Neuron (in vitro differentiated cells): ENCODE measurements around the gene PACRG.

Experiments used
- H2AFZ ChIP-seq: one replicate; pipeline ENCODE4 v1.6.1; 2013; ENCODE audit warnings: low read depth, mild to moderate bottlenecking, inconsistent platforms, low read length, moderate library complexity
- H3K27me3 ChIP-seq: one replicate; pipeline ENCODE4 v1.6.1; 2013; ENCODE audit warnings: low read length; ENCODE audit not compliant: insufficient read depth
- H3K36me3 ChIP-seq: one replicate; pipeline ENCODE4 v1.6.1; 2013; ENCODE audit warnings: low read length; ENCODE audit not compliant: insufficient read depth
- H3K4me1 ChIP-seq: one replicate; pipeline ENCODE4 v1.6.1; 2013; ENCODE audit warnings: low read length; ENCODE audit not compliant: insufficient read depth
- H3K4me3 ChIP-seq: 2 replicates; pipeline ENCODE4 v1.5.1; 2013; ENCODE audit warnings: mild to moderate bottlenecking, low read length, moderate library complexity
- H3K9me3 ChIP-seq: one replicate; pipeline ENCODE4 v1.6.1; 2013; ENCODE audit warnings: low read length

Gene PACRG

GRCh38 chr6:163165155-163165910 is 437.6 kb downstream of the PACRG start:
- no peak overlapping the region for H2AFZ ChIP-seq
- H3K36me3 ChIP-seq: no peaks in the 10 kb centered on the region
- H3K27me3 ChIP-seq: no peaks in the 10 kb centered on the region
- no peaks in the 10 kb centered on the region for H3K4me1 ChIP-seq
- H3K4me3 ChIP-seq: no peak overlapping the region
- H3K9me3 ChIP-seq: peaks cover 12% of the 10 kb centered on the region

- Histone ChIP-seq H3K27me3 (no peaks in the 10 kb centered on the region), H3K9me3 (peaks cover 12% of the 10 kb centered on the region), H3K4me1 (no peaks in the 10 kb centered on the region), H3K36me3 (no peaks in the 10 kb centered on the region), H3K4me3 (no peak overlapping the region), H2AFZ (no peak overlapping the region)
Observed at GRCh38 chr6:163165922-163166321, 438.1 kb downstream of the PACRG start.

- H3K36me3 ChIP-seq: no peaks in the 10 kb centered on the region
- no peaks in the 10 kb centered on the region for H3K27me3 ChIP-seq
- H3K4me3 ChIP-seq: no peak overlapping the region
- H3K9me3 ChIP-seq: peaks cover 12% of the 10 kb centered on the region
- no peak overlapping the region for H2AFZ ChIP-seq
- no peaks in the 10 kb centered on the region for H3K4me1 ChIP-seq
Observed at GRCh38 chr6:163166507-163166906, 438.7 kb downstream of the PACRG start.

- Histone ChIP-seq H3K4me3 (no peak overlapping the region), H3K36me3 (no peaks in the 10 kb centered on the region), H3K27me3 (no peaks in the 10 kb centered on the region), H3K4me1 (no peaks in the 10 kb centered on the region), H3K9me3 (peaks cover 9% of the 10 kb centered on the region), H2AFZ (no peak overlapping the region)
Observed at GRCh38 chr6:163169521-163169920, 441.7 kb downstream of the PACRG start.

GRCh38 chr6:163170294-163170883 is 442.6 kb downstream of the PACRG start:
- peaks cover 9% of the 10 kb centered on the region for H3K9me3 ChIP-seq
- H3K27me3 ChIP-seq: no peaks in the 10 kb centered on the region
- H3K4me3 ChIP-seq: no peak overlapping the region
- no peaks in the 10 kb centered on the region for H3K36me3 ChIP-seq
- H3K4me1 ChIP-seq: no peaks in the 10 kb centered on the region
- no peak overlapping the region for H2AFZ ChIP-seq

- no peaks in the 10 kb centered on the region for H3K36me3 ChIP-seq
- peaks cover 8% of the 10 kb centered on the region for H3K9me3 ChIP-seq
- no peak overlapping the region for H3K4me3 ChIP-seq
- no peak overlapping the region for H2AFZ ChIP-seq
- no peaks in the 10 kb centered on the region for H3K4me1 ChIP-seq
- H3K27me3 ChIP-seq: no peaks in the 10 kb centered on the region
Observed at GRCh38 chr6:163173741-163174140, 446.0 kb downstream of the PACRG start.

GRCh38 chr6:163175301-163175700 is 447.5 kb downstream of the PACRG start:
- H3K36me3 ChIP-seq: no peaks in the 10 kb centered on the region
- H3K9me3 ChIP-seq: no peaks in the 10 kb centered on the region
- H3K4me1 ChIP-seq: no peaks in the 10 kb centered on the region
- H3K27me3 ChIP-seq: no peaks in the 10 kb centered on the region
- no peak overlapping the region for H3K4me3 ChIP-seq
- no peak overlapping the region for H2AFZ ChIP-seq

- peaks cover 1% of the 10 kb centered on the region for H3K4me1 ChIP-seq
- no peak overlapping the region for H3K4me3 ChIP-seq
- H3K9me3 ChIP-seq: no peaks in the 10 kb centered on the region
- H3K27me3 ChIP-seq: no peaks in the 10 kb centered on the region
- H2AFZ ChIP-seq: no peak overlapping the region
- no peaks in the 10 kb centered on the region for H3K36me3 ChIP-seq
Observed at GRCh38 chr6:163176097-163176496, 448.3 kb downstream of the PACRG start.

- H3K9me3 ChIP-seq: no peaks in the 10 kb centered on the region
- peaks cover 5% of the 10 kb centered on the region for H3K4me1 ChIP-seq
- no peaks in the 10 kb centered on the region for H3K36me3 ChIP-seq
- no peak overlapping the region for H2AFZ ChIP-seq
- H3K27me3 ChIP-seq: no peaks in the 10 kb centered on the region
- H3K4me3 ChIP-seq: no peak overlapping the region
Observed at GRCh38 chr6:163177007-163177406, 449.2 kb downstream of the PACRG start.

GRCh38 chr6:163177892-163178420 is 450.2 kb downstream of the PACRG start:
- no peak overlapping the region for H2AFZ ChIP-seq
- no peaks in the 10 kb centered on the region for H3K9me3 ChIP-seq
- H3K27me3 ChIP-seq: no peaks in the 10 kb centered on the region
- H3K4me3 ChIP-seq: no peak overlapping the region
- no peaks in the 10 kb centered on the region for H3K36me3 ChIP-seq
- H3K4me1 ChIP-seq: peaks cover 5% of the 10 kb centered on the region

- H3K27me3 ChIP-seq: no peaks in the 10 kb centered on the region
- H3K4me1 ChIP-seq: peaks cover 5% of the 10 kb centered on the region
- no peak overlapping the region for H3K4me3 ChIP-seq
- H2AFZ ChIP-seq: no peak overlapping the region
- H3K36me3 ChIP-seq: no peaks in the 10 kb centered on the region
- H3K9me3 ChIP-seq: no peaks in the 10 kb centered on the region
Observed at GRCh38 chr6:163179061-163179460, 451.3 kb downstream of the PACRG start.

GRCh38 chr6:163179721-163180120 is 451.9 kb downstream of the PACRG start:
- Histone ChIP-seq H3K9me3 (no peaks in the 10 kb centered on the region), H2AFZ (no peak overlapping the region), H3K27me3 (no peaks in the 10 kb centered on the region), H3K4me3 (no peak overlapping the region), H3K4me1 (peaks cover 5% of the 10 kb centered on the region), H3K36me3 (no peaks in the 10 kb centered on the region)

GRCh38 chr6:163180874-163181541 is 453.2 kb downstream of the PACRG start:
- Histone ChIP-seq H3K4me1 (peaks cover 11% of the 10 kb centered on the region), H3K9me3 (no peaks in the 10 kb centered on the region), H3K27me3 (no peaks in the 10 kb centered on the region), H2AFZ (no peak overlapping the region), H3K4me3 (no peak overlapping the region), H3K36me3 (no peaks in the 10 kb centered on the region)
